ENCODE results near the gene LDAH. TPM values are rescaled to one million over a fixed set of nuclear protein-coding genes. Genes with fewer than 3 reads are reported as not detected.

Gene LDAH
- 19.5 TPM for polyA plus RNA-seq (2013)

DNA sequence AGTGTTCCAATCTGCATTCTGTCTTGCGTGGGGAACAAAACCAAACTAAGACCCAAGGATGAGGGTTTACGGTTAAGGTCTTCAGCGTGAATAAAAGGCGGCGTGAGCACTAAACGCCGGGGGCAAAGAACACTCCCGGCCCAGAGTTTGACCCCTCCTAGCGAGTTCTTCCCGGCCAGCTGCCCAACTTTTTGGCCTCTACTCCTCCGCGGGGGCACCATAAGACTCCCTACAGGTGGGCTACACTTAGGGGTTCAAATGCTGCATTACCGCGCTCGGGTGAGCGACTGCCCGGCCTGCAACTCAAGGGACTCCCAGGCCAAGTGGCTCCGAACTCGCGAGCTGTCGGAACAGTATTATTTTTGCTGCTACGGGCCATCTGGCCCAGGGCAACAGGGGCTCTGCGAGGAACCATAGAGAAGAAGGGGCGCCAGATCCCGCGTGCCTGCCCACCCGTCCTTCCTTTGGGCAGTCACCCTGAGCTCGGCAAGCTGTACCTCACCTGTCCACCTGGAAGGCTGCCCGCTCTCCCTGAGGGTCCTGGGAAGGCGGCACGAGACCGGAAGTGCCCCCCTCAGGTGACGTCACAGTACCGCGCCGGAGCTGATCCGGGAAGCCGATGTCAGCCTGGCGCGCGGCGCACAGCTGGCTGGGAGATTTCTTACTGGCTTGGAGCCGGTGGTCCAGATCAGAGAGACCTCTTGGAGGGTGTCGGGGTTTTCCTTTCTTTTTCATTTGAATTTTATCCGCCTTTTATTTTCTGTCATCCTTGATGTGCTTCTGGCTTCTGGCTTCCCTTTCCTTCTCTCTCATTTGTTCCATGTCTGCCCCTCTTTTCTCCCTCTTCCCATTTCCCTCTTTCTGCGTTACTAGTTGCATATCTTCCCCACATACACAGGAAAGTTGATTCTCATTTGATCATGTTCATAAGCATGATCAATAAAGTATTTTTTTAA lies at the start of gene LDAH:
TSS of gene LDAH (minus strand) at position 567 of the 956 bp plus-strand sequence. CDS start 21,638 bp downstream, outside the sequence.
- ChIA-PET CTCF (interaction anchor here (0.6 to 1.2 kb wide), 3 partner anchors 49 to 179 kb away, joined by 3 read pairs; no protein-coding TSS in a partner anchor), POLR2A (no interaction called here)
- H3K9me3 ChIP-seq (ENCODE audit: control extremely low read depth in 1 of 5, control insufficient read depth in 4 of 5, insufficient read depth in 2 of 5, low read depth in 1 of 5, low read length in 4 of 5) = no peaks in the 10 kb centered on the region
- WGBS (ENCODE audit: insufficient coverage) = under 1% methylated on average over 44 of the region's 46 CpGs
- H3K27ac ChIP-seq (ENCODE audit: insufficient read depth in 1 of 2, low read depth in 1 of 2, low read length in 2 of 2, poor library complexity in 1 of 2, severe bottlenecking in 2 of 2) = peak within 1 kb of the TSS; percentile 89 to 97
- peak; percentile 87 to 90 (median 90) for DNase-seq
- peak within 1 kb of the TSS; percentile 70 to 98 (median 92) for H3K4me3 ChIP-seq (ENCODE audit: control insufficient read depth in 1 of 7, extremely low read depth in 1 of 7, insufficient read depth in 4 of 7, low read depth in 2 of 7, low read length in 6 of 7)
- H3K27me3 ChIP-seq (replicated peaks in 2 of 5; ENCODE audit: control insufficient read depth in 4 of 5, insufficient read depth in 5 of 5, low read length in 4 of 5) = peaks cover 0 to 6% (median 1%) of the 10 kb centered on the region in 5 experiments
- H3K4me1 ChIP-seq (ENCODE audit: control extremely low read depth in 1 of 4, control insufficient read depth in 4 of 4, insufficient read depth in 4 of 4, low read length in 3 of 4) = peaks cover 0 to 6% (median 2%) of the 10 kb centered on the region in 4 experiments
- H3K36me3 ChIP-seq (ENCODE audit: control insufficient read depth in 4 of 4, insufficient read depth in 4 of 4, low read length in 3 of 4) = peaks cover 0 to 1% (median 0%) of the 10 kb centered on the region in 4 experiments

DNA sequence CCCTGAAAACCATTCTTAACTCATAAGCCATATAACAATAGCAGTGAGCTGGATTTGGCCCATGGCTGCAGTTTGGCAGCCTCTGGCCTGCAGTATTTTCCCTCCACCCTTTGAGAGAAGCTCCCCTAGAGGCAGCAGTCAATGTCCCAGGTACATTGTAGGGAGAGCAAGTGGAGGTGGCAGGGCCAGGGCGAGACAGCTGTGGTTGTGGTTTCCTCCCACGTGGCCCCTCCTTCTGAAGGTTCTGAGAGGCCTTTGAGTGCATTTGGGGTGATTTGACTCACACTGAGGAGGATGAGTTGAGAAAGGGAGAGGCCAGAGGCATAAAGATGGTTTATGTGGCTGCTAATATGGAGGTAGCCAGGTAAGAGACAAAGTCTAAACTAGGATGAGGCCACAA lies 45.5 kb upstream of the LDAH start:
- Histone ChIP-seq H3K9me3 (ENCODE audit: control extremely low read depth in 1 of 5, control insufficient read depth in 4 of 5, insufficient read depth in 2 of 5, low read depth in 1 of 5, low read length in 4 of 5) (peaks cover 0 to 3% (median 0%) of the 10 kb centered on the region in 5 experiments), H3K4me1 (ENCODE audit: control extremely low read depth in 1 of 4, control insufficient read depth in 4 of 4, insufficient read depth in 4 of 4, low read length in 3 of 4) (peaks cover 0 to 3% (median 0%) of the 10 kb centered on the region in 4 experiments), H3K27ac (ENCODE audit: insufficient read depth in 1 of 2, low read depth in 1 of 2, low read length in 2 of 2, poor library complexity in 1 of 2, severe bottlenecking in 2 of 2) (no peak overlapping the region), H3K36me3 (ENCODE audit: control insufficient read depth in 4 of 4, insufficient read depth in 4 of 4, low read length in 3 of 4) (no peaks in the 10 kb centered on the region), H3K27me3 (replicated peaks in 2 of 5; ENCODE audit: control insufficient read depth in 4 of 5, insufficient read depth in 5 of 5, low read length in 4 of 5) (peaks cover 2 to 6% (median 2%) of the 10 kb centered on the region in 5 experiments), H3K4me3 (ENCODE audit: control insufficient read depth in 1 of 7, extremely low read depth in 1 of 7, insufficient read depth in 4 of 7, low read depth in 2 of 7, low read length in 6 of 7) (no peak overlapping the region)
- POLR2A ChIA-PET = no interaction called here
- DNase-seq = peak in 2 of 3 donors; percentile 1 to 4
- CTCF ChIA-PET = no interaction called here
- WGBS (ENCODE audit: insufficient coverage) = 0% methylated on average over 1 of the region's 2 CpGs

DNA sequence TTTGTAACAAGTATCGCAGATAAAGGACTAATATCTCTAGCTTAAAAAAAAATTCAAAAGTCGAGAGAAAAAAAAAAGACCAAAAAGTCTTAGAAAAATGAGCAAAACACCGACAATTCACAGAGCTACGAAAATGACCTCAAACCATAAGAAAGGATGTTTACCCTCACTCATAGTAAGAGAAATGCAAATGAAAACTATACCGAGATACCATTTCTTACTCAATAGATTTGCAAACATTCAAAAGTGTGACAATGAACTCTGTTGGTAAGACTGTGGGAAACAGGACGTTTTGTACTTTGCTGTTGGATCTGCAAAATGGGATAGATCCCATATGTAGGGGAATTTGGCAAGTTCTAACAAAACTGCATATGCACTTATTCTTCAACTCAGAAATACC lies 39.9 kb upstream of the LDAH start:
- peaks cover 0 to 3% (median 0%) of the 10 kb centered on the region in 5 experiments for H3K9me3 ChIP-seq (ENCODE audit: control extremely low read depth in 1 of 5, control insufficient read depth in 4 of 5, insufficient read depth in 2 of 5, low read depth in 1 of 5, low read length in 4 of 5)
- H3K4me3 ChIP-seq (ENCODE audit: control insufficient read depth in 1 of 7, extremely low read depth in 1 of 7, insufficient read depth in 4 of 7, low read depth in 2 of 7, low read length in 6 of 7) = no peak overlapping the region
- H3K36me3 ChIP-seq (ENCODE audit: control insufficient read depth in 4 of 4, insufficient read depth in 4 of 4, low read length in 3 of 4) = no peaks in the 10 kb centered on the region
- no peaks in the 10 kb centered on the region for H3K4me1 ChIP-seq (ENCODE audit: control extremely low read depth in 1 of 4, control insufficient read depth in 4 of 4, insufficient read depth in 4 of 4, low read length in 3 of 4)
- 80% methylated on average over 2 of the region's 6 CpGs for WGBS (ENCODE audit: insufficient coverage)
- ChIA-PET CTCF (interaction anchor here (0.6 kb wide), 1 partner anchor 181 kb away, joined by 3 read pairs; no protein-coding TSS in a partner anchor), POLR2A (no interaction called here)
- H3K27me3 ChIP-seq (replicated peaks in 2 of 5; ENCODE audit: control insufficient read depth in 4 of 5, insufficient read depth in 5 of 5, low read length in 4 of 5) = peaks cover 2 to 8% (median 5%) of the 10 kb centered on the region in 5 experiments
- DNase-seq = no peak
- no peak overlapping the region for H3K27ac ChIP-seq (ENCODE audit: insufficient read depth in 1 of 2, low read depth in 1 of 2, low read length in 2 of 2, poor library complexity in 1 of 2, severe bottlenecking in 2 of 2)

DNA sequence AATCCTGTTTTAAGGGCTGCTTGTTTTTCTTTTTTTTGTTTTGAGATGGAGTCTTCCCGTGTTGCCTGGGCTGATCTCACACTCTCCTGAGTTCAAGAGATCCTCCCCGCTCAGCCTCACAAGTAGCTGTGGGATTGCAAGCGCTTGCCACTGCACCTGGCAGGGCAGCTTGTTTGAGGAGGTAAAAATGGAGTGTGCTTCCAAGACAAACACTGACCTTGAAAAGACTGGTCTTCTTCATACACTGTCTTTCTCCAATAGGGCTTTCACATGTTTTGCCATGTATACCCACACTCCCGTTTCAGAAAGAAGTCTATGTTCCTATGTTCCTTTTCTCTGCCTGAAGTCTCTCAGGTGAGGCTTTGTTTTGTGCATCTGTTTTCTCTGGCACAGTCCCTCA lies 32.6 kb upstream of the LDAH start:
- Histone ChIP-seq H3K9me3 (ENCODE audit: control extremely low read depth in 1 of 5, control insufficient read depth in 4 of 5, insufficient read depth in 2 of 5, low read depth in 1 of 5, low read length in 4 of 5) (no peaks in the 10 kb centered on the region), H3K4me3 (ENCODE audit: control insufficient read depth in 1 of 7, extremely low read depth in 1 of 7, insufficient read depth in 4 of 7, low read depth in 2 of 7, low read length in 6 of 7) (no peak overlapping the region), H3K4me1 (ENCODE audit: control extremely low read depth in 1 of 4, control insufficient read depth in 4 of 4, insufficient read depth in 4 of 4, low read length in 3 of 4) (no peaks in the 10 kb centered on the region), H3K27ac (ENCODE audit: insufficient read depth in 1 of 2, low read depth in 1 of 2, low read length in 2 of 2, poor library complexity in 1 of 2, severe bottlenecking in 2 of 2) (no peak overlapping the region), H3K36me3 (ENCODE audit: control insufficient read depth in 4 of 4, insufficient read depth in 4 of 4, low read length in 3 of 4) (no peaks in the 10 kb centered on the region), H3K27me3 (replicated peaks in 2 of 5; ENCODE audit: control insufficient read depth in 4 of 5, insufficient read depth in 5 of 5, low read length in 4 of 5) (peaks cover 2 to 10% (median 7%) of the 10 kb centered on the region in 5 experiments)
- WGBS (ENCODE audit: insufficient coverage) = 100% methylated on average over 1 of the region's 4 CpGs
- POLR2A ChIA-PET = no interaction called here
- no peak for DNase-seq
- CTCF ChIA-PET = no interaction called here

DNA sequence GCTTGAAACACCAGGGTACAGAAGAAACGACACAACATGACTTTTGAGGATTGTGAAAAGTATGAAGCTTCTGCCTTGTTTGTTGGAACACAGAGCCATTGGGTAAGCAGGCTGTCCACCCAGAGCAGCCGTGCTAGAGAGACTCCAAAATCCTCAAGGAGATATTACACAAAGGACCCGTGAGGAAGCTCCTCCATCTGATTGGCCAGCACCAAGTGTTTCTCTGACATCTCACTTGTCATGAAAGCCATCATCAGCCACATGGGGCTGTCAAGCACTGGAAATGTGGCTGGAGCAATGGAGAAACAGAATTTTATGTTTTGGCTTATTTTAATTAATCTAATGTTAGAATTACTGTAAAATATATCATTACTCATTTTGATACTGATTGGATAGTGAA lies 29.8 kb upstream of the LDAH start:
- POLR2A ChIA-PET = no interaction called here
- CTCF ChIA-PET = no interaction called here
- WGBS (ENCODE audit: insufficient coverage) = 89% methylated on average over 3 of the region's 3 CpGs
- no peak overlapping the region for H3K27ac ChIP-seq (ENCODE audit: insufficient read depth in 1 of 2, low read depth in 1 of 2, low read length in 2 of 2, poor library complexity in 1 of 2, severe bottlenecking in 2 of 2)
- DNase-seq = no peak
- no peak overlapping the region for H3K4me3 ChIP-seq (ENCODE audit: control insufficient read depth in 1 of 7, extremely low read depth in 1 of 7, insufficient read depth in 4 of 7, low read depth in 2 of 7, low read length in 6 of 7)
- H3K36me3 ChIP-seq (ENCODE audit: control insufficient read depth in 4 of 4, insufficient read depth in 4 of 4, low read length in 3 of 4) = no peaks in the 10 kb centered on the region
- no peaks in the 10 kb centered on the region for H3K4me1 ChIP-seq (ENCODE audit: control extremely low read depth in 1 of 4, control insufficient read depth in 4 of 4, insufficient read depth in 4 of 4, low read length in 3 of 4)
- H3K27me3 ChIP-seq (replicated peaks in 2 of 5; ENCODE audit: control insufficient read depth in 4 of 5, insufficient read depth in 5 of 5, low read length in 4 of 5) = peaks cover 2 to 8% (median 6%) of the 10 kb centered on the region in 5 experiments
- H3K9me3 ChIP-seq (ENCODE audit: control extremely low read depth in 1 of 5, control insufficient read depth in 4 of 5, insufficient read depth in 2 of 5, low read depth in 1 of 5, low read length in 4 of 5) = no peaks in the 10 kb centered on the region

DNA sequence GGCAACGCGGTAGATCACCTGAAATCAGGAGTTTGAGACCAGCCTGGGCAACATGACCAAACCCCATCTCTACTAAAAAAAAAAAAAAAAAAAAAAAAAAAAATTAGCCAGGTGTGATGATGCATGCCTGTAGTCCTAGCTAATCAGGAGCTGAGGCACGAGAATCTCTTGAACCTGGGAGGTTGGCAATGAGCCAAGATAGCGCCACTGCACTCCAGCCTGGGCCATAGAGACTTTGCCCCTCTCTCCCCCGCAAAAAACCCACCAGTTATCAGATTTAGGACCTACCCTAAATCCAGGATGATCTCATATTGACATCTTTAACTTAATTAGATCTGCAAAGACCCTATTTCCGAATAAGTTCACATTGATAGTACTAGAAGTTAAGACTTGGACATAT lies 29.2 kb upstream of the LDAH start:
- Histone ChIP-seq H3K27ac (ENCODE audit: insufficient read depth in 1 of 2, low read depth in 1 of 2, low read length in 2 of 2, poor library complexity in 1 of 2, severe bottlenecking in 2 of 2) (no peak overlapping the region), H3K4me3 (ENCODE audit: control insufficient read depth in 1 of 7, extremely low read depth in 1 of 7, insufficient read depth in 4 of 7, low read depth in 2 of 7, low read length in 6 of 7) (no peak overlapping the region), H3K36me3 (ENCODE audit: control insufficient read depth in 4 of 4, insufficient read depth in 4 of 4, low read length in 3 of 4) (no peaks in the 10 kb centered on the region), H3K9me3 (ENCODE audit: control extremely low read depth in 1 of 5, control insufficient read depth in 4 of 5, insufficient read depth in 2 of 5, low read depth in 1 of 5, low read length in 4 of 5) (no peaks in the 10 kb centered on the region), H3K4me1 (ENCODE audit: control extremely low read depth in 1 of 4, control insufficient read depth in 4 of 4, insufficient read depth in 4 of 4, low read length in 3 of 4) (no peaks in the 10 kb centered on the region), H3K27me3 (replicated peaks in 2 of 5; ENCODE audit: control insufficient read depth in 4 of 5, insufficient read depth in 5 of 5, low read length in 4 of 5) (peaks cover 0 to 8% (median 6%) of the 10 kb centered on the region in 5 experiments)
- ChIA-PET POLR2A (no interaction called here), CTCF (no interaction called here)
- WGBS (ENCODE audit: insufficient coverage) = 100% methylated on average over 1 of the region's 6 CpGs
- no peak for DNase-seq

DNA sequence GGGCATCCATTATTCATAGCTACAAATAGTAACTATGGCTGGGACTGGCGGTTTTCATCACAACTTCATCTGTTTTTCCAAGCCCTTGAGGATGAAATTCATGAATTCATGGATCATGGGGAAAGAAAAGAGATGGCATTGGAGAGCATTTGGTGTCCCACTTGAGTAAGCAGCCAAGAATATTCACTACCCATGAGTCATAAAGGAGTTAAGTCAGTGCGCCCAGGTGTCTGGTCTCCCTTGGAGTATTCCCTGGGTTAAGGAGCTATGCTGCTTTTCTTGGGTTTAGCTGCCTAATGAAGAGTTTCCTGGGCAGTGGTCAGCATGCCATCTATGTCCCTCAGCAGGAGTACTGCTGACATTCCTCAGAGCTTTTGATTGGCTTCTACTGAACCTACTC lies 21.3 kb upstream of the LDAH start:
- H3K9me3 ChIP-seq (ENCODE audit: control extremely low read depth in 1 of 5, control insufficient read depth in 4 of 5, insufficient read depth in 2 of 5, low read depth in 1 of 5, low read length in 4 of 5) = no peaks in the 10 kb centered on the region
- 100% methylated on average over 1 of the region's 2 CpGs for WGBS (ENCODE audit: insufficient coverage)
- no peaks in the 10 kb centered on the region for H3K4me1 ChIP-seq (ENCODE audit: control extremely low read depth in 1 of 4, control insufficient read depth in 4 of 4, insufficient read depth in 4 of 4, low read length in 3 of 4)
- ChIA-PET CTCF (no interaction called here), POLR2A (no interaction called here)
- DNase-seq = no peak
- no peak overlapping the region for H3K27ac ChIP-seq (ENCODE audit: insufficient read depth in 1 of 2, low read depth in 1 of 2, low read length in 2 of 2, poor library complexity in 1 of 2, severe bottlenecking in 2 of 2)
- no peak overlapping the region for H3K4me3 ChIP-seq (ENCODE audit: control insufficient read depth in 1 of 7, extremely low read depth in 1 of 7, insufficient read depth in 4 of 7, low read depth in 2 of 7, low read length in 6 of 7)
- H3K27me3 ChIP-seq (replicated peaks in 2 of 5; ENCODE audit: control insufficient read depth in 4 of 5, insufficient read depth in 5 of 5, low read length in 4 of 5) = peaks cover 4 to 13% (median 5%) of the 10 kb centered on the region in 5 experiments
- no peaks in the 10 kb centered on the region for H3K36me3 ChIP-seq (ENCODE audit: control insufficient read depth in 4 of 4, insufficient read depth in 4 of 4, low read length in 3 of 4)
